H9 (cell line): ENCODE data around the gene TSKU. TPM values are rescaled to one million over a fixed set of nuclear protein-coding genes. Genes with fewer than 3 reads are reported as not detected.

Experiments used
- DNase-seq: peaks from one replicate; pipeline ENCODE4 v3.0.0-alpha.2; 2017
- H2AFZ ChIP-seq: one replicate; pipeline ENCODE4 v1.6.1; 2013; ENCODE audit warnings: mild to moderate bottlenecking, low read length, control low read depth, moderate library complexity
- H2AK5ac ChIP-seq: 2 replicates; pipeline ENCODE4 v1.6.1; 2013; ENCODE audit warnings: low read length, control low read depth, mixed read lengths; ENCODE audit not compliant: insufficient read length
- H2BK120ac ChIP-seq: one replicate; pipeline ENCODE4 v1.6.1; 2013; ENCODE audit warnings: low read depth, mild to moderate bottlenecking, low read length, control low read depth, inconsistent platforms; ENCODE audit not compliant: poor library complexity, severe bottlenecking
- H2BK12ac ChIP-seq: 2 replicates; pipeline ENCODE4 v1.6.1; 2013; ENCODE audit warnings: low read length, control low read depth, mixed read lengths, low read depth; ENCODE audit not compliant: insufficient read length
- H2BK15ac ChIP-seq: 2 replicates; pipeline ENCODE4 v1.6.1; 2013; ENCODE audit warnings: low read depth, low read length, control low read depth
- H2BK20ac ChIP-seq: one replicate; pipeline ENCODE4 v1.6.1; 2013; ENCODE audit warnings: low read depth, mild to moderate bottlenecking, low read length, control low read depth, inconsistent platforms; ENCODE audit not compliant: poor library complexity, severe bottlenecking
- H2BK5ac ChIP-seq: 2 replicates; pipeline ENCODE4 v1.6.1; 2013; ENCODE audit warnings: low read length, control low read depth, mixed read lengths; ENCODE audit not compliant: insufficient read length
- H3K14ac ChIP-seq: 2 replicates; pipeline ENCODE4 v1.6.1; 2013; ENCODE audit warnings: low read length, control low read depth; ENCODE audit not compliant: insufficient read depth
- H3K18ac ChIP-seq: 2 replicates; pipeline ENCODE4 v1.6.1; 2013; ENCODE audit warnings: low read depth, mild to moderate bottlenecking, mixed read lengths, low read length, control low read depth; ENCODE audit not compliant: insufficient read length
- H3K23ac ChIP-seq: 2 replicates; pipeline ENCODE4 v1.6.1; 2013; ENCODE audit warnings: low read length, control low read depth, mixed read lengths, low read depth; ENCODE audit not compliant: insufficient read length
- H3K23me2 ChIP-seq: 2 replicates; pipeline ENCODE4 v1.6.1; 2013; ENCODE audit warnings: low read depth, mild to moderate bottlenecking, mixed read lengths, low read length, control low read depth; ENCODE audit not compliant: insufficient read length, poor library complexity, severe bottlenecking
- H3K27ac ChIP-seq: 2 replicates; pipeline ENCODE4 v1.5.1; 2013; ENCODE audit warnings: low read length, control low read depth, mixed read lengths, low read depth; ENCODE audit not compliant: insufficient read length
- H3K27me3 ChIP-seq: 2 replicates; pipeline ENCODE4 v1.6.1; 2013; ENCODE audit warnings: low read length, control low read depth, inconsistent platforms; ENCODE audit not compliant: insufficient read depth
- H3K4ac ChIP-seq: 2 replicates; pipeline ENCODE4 v1.6.1; 2013; ENCODE audit warnings: low read depth, mild to moderate bottlenecking, control low read depth, inconsistent platforms, low read length, moderate library complexity
- H3K4me1 ChIP-seq: 2 replicates; pipeline ENCODE4 v1.6.1; 2013; ENCODE audit warnings: low read length, control low read depth, inconsistent platforms; ENCODE audit not compliant: insufficient read depth
- H3K4me2 ChIP-seq: 2 replicates; pipeline ENCODE4 v1.6.1; 2013; ENCODE audit warnings: low read length, control low read depth, mixed read lengths; ENCODE audit not compliant: insufficient read length, insufficient read depth
- H3K56ac ChIP-seq: 2 replicates; pipeline ENCODE4 v1.6.1; 2013; ENCODE audit warnings: low read depth, mild to moderate bottlenecking, mixed read lengths, low read length, control low read depth; ENCODE audit not compliant: insufficient read length
- H3K79me1 ChIP-seq: 2 replicates; pipeline ENCODE4 v1.6.1; 2013; ENCODE audit warnings: low read depth, mild to moderate bottlenecking, moderate library complexity, low read length, control low read depth, inconsistent platforms; ENCODE audit not compliant: insufficient read depth, poor library complexity, severe bottlenecking
- H3K79me2 ChIP-seq: 2 replicates; pipeline ENCODE4 v1.6.1; 2013; ENCODE audit warnings: low read length, control low read depth, inconsistent platforms; ENCODE audit not compliant: insufficient read depth
- H3K9ac ChIP-seq: 2 replicates; pipeline ENCODE4 v1.6.1; 2013; ENCODE audit warnings: low read length, control low read depth, mixed read lengths; ENCODE audit not compliant: insufficient read length; ENCODE audit errors: extremely low read depth
- H3K9me3 ChIP-seq: one replicate; pipeline ENCODE4 v1.6.1; 2013; ENCODE audit warnings: low read depth, low read length, inconsistent platforms; ENCODE audit not compliant: control insufficient read depth
- H3T11ph ChIP-seq: one replicate; pipeline ENCODE4 v1.6.1; 2013; ENCODE audit warnings: mild to moderate bottlenecking, low read length, control low read depth, inconsistent platforms
- H4K20me1 ChIP-seq: one replicate; pipeline ENCODE4 v1.6.1; 2013; ENCODE audit not compliant: control insufficient read depth, insufficient read length, insufficient read depth
- H4K5ac ChIP-seq: 2 replicates; pipeline ENCODE4 v1.6.1; 2013; ENCODE audit warnings: low read depth, mild to moderate bottlenecking, mixed read lengths, low read length, control low read depth; ENCODE audit not compliant: insufficient read length
- H4K8ac ChIP-seq: replicated peaks from 2 replicates; pipeline ENCODE4 v1.6.1; 2013; ENCODE audit warnings: low read length, control low read depth, mixed read lengths, low read depth; ENCODE audit not compliant: insufficient read length
- H4K91ac ChIP-seq: 2 replicates; pipeline ENCODE4 v1.6.1; 2013; ENCODE audit warnings: low read depth, mild to moderate bottlenecking, moderate library complexity, mixed read lengths, low read length, control low read depth; ENCODE audit not compliant: insufficient read length
- H3K27ac Mint-ChIP-seq, 3 experiments: 2 replicates in 2 of 3; 3 replicates in 1 of 3; pipeline ENCODE4 v1.8.0; 2020 to 2021; ENCODE audit warnings: mixed read lengths in 3 of 3, mild to moderate bottlenecking in 1 of 3, moderate library complexity in 1 of 3
- H3K27me3 Mint-ChIP-seq: 2 replicates; pipeline ENCODE4 v1.8.0; 2021; ENCODE audit warnings: low read depth, mild to moderate bottlenecking, moderate library complexity, mixed read lengths
- H3K36me3 Mint-ChIP-seq, 3 experiments: 2 replicates in 2 of 3; 3 replicates in 1 of 3; pipeline ENCODE4 v1.8.0; 2020 to 2021; ENCODE audit warnings: low read depth in 3 of 3, mixed read lengths in 3 of 3; ENCODE audit not compliant: insufficient read depth in 1 of 3
- H3K4me1 Mint-ChIP-seq, 2 experiments: 2 replicates each; pipeline ENCODE4 v1.8.0; 2020; ENCODE audit warnings: mixed read lengths in 2 of 2
- H3K4me3 Mint-ChIP-seq, 2 experiments: 2 replicates in 1 of 2; 3 replicates in 1 of 2; pipeline ENCODE4 v1.8.0; 2020 to 2021; ENCODE audit warnings: mild to moderate bottlenecking in 2 of 2, mixed read lengths in 2 of 2, moderate library complexity in 1 of 2
- H3K9me3 Mint-ChIP-seq, 2 experiments: 2 replicates in 1 of 2; 3 replicates in 1 of 2; pipeline ENCODE4 v1.8.0; 2020; ENCODE audit warnings: mild to moderate bottlenecking in 2 of 2, mixed read lengths in 2 of 2, moderate library complexity in 1 of 2
- WGBS: extraction: QIAGEN DNeasy Blood & Tissue Kit; methylation state at CpG from one replicate; pipeline ENCODE4 v1.1.7; 2013; ENCODE audit warnings: missing lambda C conversion rate, low lambda C conversion rate, mixed read lengths; ENCODE audit not compliant: insufficient read length; ENCODE audit errors: extremely low coverage; 5-methylcytosine and 5-hydroxymethylcytosine counted together
- total RNA-seq: library from RNA; stranded (reverse); gene quantifications from 2 replicates; pipeline ENCODE4 v1.2.1, GENCODE V29; 2021
- TF ChIP-seq, protein P1 (sequence below): fragments of 200-600 bp; sonication (generic); conservative IDR thresholded peaks from 3 replicates; pipeline ENCODE4 v1.8.0; 2021; ENCODE audit warnings: antibody characterized with exemption, mild to moderate bottlenecking

TSKU gene
- total RNA-seq, 1 experiment from 2014 or later, result 25.4 TPM

DNA sequence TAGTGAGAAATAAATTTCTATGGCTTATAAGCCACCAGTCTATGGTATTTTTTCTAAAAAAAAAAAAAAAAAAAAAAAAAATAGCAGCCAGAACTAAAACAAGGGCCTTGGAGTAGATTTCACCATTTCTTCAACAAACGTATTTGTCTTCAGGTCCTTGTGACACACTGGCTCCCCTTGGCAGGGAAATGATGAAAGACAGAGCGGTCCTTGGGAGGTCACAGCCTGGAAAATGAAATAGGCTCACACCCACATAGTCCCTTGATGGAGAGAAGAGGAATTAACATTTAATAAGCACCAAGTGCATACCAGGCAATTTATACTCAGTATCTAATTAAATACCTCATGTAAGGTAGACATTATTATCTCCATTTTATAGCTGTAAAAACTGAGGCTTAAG is 51.9 kb downstream of the TSKU start:
- H2AFZ ChIP-seq, result no peak overlapping the region
- Mint-ChIP-seq H3K36me3 (no peaks in the 10 kb centered on the region), H3K9me3 (no peaks in the 10 kb centered on the region), H3K4me3 (no peak overlapping the region), H3K27me3 (peaks cover 8% of the 10 kb centered on the region), H3K27ac (no peak overlapping the region), H3K4me1 (peaks cover 8 to 10% of the 10 kb centered on the region in 2 experiments)
- no peak overlapping the region for H2AK5ac ChIP-seq
- no peak overlapping the region for H3K18ac ChIP-seq
- no peak overlapping the region for H3K56ac ChIP-seq
- H3K27me3 ChIP-seq, result no peaks in the 10 kb centered on the region
- H3K79me1 ChIP-seq, result no peaks in the 10 kb centered on the region
- no peak overlapping the region for H4K5ac ChIP-seq
- H3K4me2 ChIP-seq, result no peak overlapping the region
- no peak overlapping the region for H3K4ac ChIP-seq
- H3K14ac ChIP-seq, result no peak overlapping the region
- no peak for DNase-seq
- no CpG with 5 or more reads among the region's 2 CpGs for WGBS
- no peak overlapping the region for H2BK15ac ChIP-seq
- H4K20me1 ChIP-seq, result no peaks in the 10 kb centered on the region
- H2BK20ac ChIP-seq, result no peak overlapping the region
- no peak overlapping the region for H3T11ph ChIP-seq
- no peaks in the 10 kb centered on the region for H3K9me3 ChIP-seq
- no peaks in the 10 kb centered on the region for H3K79me2 ChIP-seq
- H3K23me2 ChIP-seq, result no peaks in the 10 kb centered on the region
- no peak overlapping the region for H2BK12ac ChIP-seq
- H4K8ac ChIP-seq, result no peak overlapping the region
- no peak overlapping the region for H3K23ac ChIP-seq
- H3K27ac ChIP-seq, result no peak overlapping the region
- H3K4me1 ChIP-seq, result no peaks in the 10 kb centered on the region
- H4K91ac ChIP-seq, result no peak overlapping the region
- H2BK5ac ChIP-seq, result no peak overlapping the region
- H2BK120ac ChIP-seq, result no peak overlapping the region
- H3K9ac ChIP-seq, result no peak overlapping the region
- TF ChIP-seq, protein P1, sequence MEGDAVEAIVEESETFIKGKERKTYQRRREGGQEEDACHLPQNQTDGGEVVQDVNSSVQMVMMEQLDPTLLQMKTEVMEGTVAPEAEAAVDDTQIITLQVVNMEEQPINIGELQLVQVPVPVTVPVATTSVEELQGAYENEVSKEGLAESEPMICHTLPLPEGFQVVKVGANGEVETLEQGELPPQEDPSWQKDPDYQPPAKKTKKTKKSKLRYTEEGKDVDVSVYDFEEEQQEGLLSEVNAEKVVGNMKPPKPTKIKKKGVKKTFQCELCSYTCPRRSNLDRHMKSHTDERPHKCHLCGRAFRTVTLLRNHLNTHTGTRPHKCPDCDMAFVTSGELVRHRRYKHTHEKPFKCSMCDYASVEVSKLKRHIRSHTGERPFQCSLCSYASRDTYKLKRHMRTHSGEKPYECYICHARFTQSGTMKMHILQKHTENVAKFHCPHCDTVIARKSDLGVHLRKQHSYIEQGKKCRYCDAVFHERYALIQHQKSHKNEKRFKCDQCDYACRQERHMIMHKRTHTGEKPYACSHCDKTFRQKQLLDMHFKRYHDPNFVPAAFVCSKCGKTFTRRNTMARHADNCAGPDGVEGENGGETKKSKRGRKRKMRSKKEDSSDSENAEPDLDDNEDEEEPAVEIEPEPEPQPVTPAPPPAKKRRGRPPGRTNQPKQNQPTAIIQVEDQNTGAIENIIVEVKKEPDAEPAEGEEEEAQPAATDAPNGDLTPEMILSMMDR, result no peak
